Smooth muscle cell of the brain vasculature (primary cell): ENCODE data around the gene ANXA10.
"Not testable (repeated sequence)": the region's sequence is repeated elsewhere in the genome, so short reads cannot be mapped to it uniquely, and the experiment has no call there.

Source experiments
- DNase-seq: peaks from one replicate; pipeline ENCODE4 v3.0.0-alpha.2; 2012; ENCODE audit warnings: low read depth, low spot score

The ANXA10 gene

DNA sequence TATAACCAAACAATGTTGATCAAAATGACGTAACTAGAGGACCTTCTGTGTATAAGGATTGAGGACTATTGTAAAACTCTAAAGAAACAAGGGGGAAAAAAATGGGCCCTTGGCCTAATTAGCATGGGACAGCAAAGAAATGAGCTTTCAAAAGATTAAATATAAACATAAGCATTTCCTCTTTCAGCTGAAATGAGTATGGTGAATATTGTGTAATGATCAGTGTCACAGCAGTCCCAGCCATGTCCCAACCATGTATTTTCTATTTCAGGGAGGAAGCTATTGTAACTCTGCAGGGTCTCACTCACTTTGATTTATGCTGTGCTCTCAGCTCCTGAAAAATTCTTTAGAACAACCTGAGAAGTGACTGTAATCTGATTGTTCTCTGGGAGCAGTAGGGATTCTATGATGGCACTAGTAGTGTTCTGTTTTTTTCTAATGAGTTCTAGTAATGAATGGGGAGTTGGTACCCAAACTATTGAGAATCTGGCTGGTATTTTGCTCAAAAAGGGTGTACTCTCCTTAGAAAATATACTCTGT is 25.8 kb downstream of the ANXA10 start:
- DNase-seq: no peak

DNA sequence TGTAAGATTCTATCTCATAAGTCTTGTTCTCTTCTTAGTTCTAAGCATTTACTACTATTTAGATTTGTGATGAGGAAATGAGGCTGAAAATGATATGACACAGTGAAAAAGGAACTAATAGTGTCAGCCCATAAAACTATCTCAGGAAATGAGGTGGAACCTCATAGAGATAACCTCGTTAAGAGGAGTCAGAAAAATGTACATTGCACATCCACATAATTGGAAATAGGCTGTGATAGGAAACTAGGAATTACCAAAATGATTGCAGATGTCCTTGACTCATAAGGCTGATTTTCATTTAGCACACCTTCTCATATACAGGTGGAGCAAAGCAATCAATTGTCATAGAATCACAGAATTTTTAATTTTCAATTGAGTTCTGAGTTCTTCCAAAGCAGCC is 26.8 kb downstream of the ANXA10 start:
- DNase-seq: no peak

DNA sequence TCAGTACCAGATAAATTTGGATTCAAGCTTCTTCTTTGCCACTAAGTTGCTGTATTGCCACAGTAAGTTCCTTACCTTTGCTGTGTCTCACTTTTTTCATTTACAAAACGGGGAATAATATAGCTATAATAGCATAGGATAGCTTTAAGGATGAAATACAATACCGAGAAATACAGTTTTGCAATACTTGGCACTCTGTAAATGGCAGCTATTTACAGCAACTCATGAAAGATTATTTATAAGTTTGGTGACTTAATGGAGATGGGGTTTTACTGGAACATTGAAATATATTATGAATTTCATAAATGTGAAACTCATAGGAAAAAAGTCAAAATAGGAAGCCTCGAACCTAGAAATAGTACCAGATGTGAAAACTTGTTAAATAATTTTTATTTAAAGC is 27.6 kb downstream of the ANXA10 start:
- DNase-seq: no peak

DNA sequence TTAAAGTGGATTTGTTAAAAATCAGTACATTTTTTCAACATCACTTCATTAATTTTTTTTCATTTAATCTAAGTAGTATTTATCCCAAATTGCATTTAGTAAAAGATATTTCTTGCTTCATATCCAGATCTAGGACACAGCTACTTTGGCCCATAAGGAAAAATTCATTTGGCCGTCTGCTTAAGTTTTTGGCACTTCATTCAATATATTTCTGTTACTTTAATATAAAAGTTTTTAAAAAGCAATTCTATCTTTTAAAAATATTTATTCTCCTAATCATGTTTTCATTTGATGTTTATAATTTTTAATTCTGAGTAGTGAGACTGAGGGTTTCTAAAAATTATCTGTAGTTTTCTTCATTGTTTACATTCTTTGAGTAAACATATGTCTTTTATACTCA is 28.5 kb downstream of the ANXA10 start:
- no peak for DNase-seq

DNA sequence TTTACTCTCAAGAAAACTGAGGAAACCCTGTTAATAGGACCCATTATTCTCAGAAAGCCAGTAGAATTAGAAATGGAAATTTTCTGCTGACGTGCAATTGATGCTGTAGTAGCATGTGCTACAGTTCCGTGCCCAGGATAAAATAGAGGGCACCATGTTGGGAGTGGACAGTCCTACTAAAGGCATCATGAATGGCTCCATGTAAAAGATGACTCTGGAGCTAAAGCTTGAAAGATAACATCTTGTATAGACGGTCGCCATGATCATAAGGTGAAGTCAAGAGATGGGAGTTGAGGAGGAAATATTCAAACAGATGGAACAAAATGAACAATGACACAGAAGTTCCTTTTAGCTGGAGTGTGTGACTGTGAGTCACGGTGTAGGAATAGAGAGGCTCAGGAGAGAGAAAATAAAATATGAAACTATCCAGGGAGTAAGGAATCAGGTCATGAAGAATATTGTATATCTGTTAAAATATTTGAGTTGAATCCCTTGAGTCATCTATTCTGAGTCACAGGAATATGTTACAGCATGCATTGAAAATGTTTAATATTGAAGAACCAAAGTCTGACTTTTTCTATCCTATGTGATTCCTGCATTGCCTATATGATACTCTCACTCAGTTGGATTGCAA is 31.8 kb downstream of the ANXA10 start:
- DNase-seq: no peak

DNA sequence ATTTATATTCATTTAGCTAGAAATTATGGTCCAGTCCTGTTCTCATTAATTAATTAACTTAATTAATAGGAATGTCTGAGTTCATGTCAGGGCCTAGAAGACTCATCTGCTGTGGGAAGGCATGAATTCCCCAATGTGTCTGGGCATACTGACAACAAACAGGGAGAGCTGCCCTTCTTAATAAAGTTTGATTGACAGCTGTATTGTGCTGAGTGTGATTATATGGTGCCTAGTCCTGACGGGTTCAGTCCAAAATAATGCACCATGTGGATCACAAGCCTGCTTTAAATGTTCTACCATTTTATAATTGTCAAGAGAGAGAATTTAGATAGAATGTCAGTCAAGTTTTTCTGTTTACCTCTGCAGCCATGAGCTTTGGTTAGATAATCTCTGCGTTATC is 34.6 kb downstream of the ANXA10 start:
- no peak for DNase-seq

DNA sequence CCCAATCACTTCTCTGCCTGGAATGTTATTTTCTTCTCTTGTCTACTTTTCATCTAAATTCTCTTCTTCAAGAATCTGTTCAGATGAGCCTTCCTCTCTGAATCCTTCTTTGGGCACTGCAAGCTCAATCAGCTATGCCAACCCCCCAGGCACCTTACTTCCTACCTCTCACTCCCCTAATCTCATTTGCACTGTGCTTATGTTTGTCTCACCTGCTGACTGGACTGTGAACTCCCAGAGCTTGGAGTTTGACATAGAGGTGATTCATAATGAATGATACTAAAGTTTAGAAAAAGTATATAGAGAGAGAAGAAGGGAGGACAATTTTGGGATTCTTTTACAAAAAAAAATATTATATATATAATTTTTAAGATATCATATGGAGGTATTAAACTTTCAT is 36.3 kb downstream of the ANXA10 start:
- DNase-seq: no peak

DNA sequence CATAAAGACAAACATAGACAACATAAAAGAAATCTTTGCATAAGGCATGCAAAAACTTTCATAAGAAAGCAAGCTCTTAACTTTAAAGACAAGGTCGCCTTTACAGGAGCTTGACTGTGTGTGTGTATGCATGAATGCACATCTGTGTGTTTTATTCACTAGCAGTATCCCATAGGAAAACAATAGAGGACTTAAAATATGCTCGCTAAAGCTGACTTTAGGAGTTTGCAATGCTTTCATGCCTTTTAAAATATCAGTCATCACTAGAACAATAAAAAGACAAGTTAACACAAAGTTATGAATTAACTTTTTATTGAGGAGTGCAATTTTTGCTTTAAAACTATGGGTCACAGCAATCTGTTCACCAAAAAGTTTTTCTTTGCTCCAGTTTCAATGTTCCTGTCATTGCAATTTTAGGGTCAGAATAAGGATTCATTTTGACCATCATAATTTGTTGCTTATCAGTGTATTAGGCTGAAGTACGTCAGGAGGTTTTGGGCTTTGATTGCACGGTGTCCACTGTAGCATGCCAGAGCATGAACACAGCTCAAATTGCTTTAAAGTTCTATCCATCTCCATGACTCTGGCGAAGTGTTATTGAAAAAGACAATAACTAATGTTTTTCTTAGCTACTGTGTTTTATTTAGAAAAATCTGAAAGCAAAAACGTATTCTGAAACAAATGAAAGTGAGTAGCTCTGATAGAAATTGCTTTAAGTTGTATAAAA is 36.9 kb downstream of the ANXA10 start:
- no peak for DNase-seq

DNA sequence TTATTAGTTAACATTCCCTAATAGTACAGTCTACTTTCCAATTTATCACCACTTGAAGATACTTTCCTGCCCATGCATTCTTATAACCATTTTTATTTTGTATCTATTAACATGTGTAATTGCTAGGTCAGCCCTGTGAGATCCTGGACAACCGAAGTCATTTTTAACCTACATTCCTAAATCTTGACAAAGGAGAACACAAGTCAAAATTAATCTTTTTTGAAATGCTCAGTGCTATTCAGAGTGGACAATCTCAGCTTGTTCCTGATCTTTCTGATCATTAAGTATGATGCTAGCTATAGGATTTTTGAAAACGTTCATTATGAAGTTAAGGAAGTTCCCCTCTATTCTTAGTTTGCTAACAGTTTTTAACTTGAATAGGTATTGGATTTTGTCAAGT is 37.5 kb downstream of the ANXA10 start:
- DNase-seq: no peak

DNA sequence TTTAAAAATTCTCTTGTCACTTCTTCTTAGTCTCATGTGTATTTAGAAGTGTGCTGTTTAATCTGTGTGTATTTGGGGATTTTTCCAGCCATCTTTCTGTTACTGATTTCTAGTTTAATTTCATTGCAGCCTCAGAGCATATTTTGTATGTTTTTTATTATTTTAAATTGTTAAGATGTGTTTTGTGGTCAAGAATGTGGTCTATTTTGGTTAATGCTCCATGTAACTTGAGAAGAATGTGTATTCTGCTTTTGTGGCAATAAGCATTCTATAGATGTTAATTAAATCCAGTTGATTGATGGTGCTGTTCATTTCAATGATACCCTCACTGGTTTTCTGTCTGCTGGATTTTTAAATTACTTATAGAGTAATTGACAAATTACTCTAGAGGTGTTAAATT is 38.9 kb downstream of the ANXA10 start:
- no peak for DNase-seq

DNA sequence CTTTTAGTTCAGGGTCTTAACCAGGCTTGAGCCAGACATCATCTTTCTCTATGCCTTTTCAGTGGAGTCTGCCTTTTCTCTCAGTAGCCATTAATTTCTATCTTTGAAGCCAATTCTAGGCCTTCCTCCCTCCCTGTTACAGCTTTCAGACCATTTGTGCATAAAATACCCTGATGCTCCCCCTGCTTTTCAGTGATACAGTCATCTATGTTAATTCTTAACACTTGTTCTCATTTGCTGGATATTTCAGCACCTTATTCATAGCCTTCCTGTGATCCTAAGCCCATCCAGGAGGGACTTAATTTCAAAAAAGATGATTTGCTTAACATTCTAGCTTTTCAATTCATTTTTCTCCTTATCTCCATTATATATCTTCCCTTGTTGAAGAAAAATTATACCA is 42.3 kb downstream of the ANXA10 start:
- no peak for DNase-seq

DNA sequence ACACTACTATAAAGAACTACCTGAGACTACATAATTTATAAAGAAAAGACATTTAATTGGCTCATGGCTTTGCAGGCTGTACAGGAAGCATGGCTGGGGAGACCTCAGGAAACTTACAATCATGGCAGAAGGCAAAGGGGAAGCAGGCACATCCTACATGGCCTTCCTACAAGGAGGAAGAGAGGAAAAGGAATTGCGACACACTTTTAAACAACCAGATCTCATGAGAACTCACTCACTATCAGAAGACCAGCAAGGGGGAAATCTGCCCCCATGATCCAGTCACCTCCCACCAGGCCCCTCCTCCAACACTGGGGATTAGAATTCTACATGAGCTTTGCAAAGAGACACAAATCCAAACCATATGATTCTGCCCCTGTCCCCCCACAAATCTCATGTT is 43.5 kb downstream of the ANXA10 start:
- not testable (repeated sequence) for DNase-seq

DNA sequence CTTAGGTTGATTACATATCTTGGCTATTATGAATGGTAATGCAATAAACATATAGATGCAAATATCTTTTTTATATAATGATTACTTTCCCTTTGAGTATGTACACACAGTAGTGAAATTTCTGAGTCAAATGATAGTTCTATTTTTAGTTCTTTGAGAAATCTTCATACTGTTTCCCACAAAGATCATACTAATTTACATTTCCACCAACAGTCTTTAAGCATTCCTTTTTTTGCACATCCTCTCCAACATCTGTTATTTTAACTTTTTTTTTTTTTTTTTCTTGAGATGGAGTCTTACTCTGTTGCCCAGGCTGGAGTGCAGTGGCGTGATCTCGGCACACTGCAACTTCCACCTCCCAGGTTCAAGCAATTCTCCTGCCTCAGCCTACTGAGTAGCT is 45.4 kb downstream of the ANXA10 start:
- DNase-seq: not testable (repeated sequence)

DNA sequence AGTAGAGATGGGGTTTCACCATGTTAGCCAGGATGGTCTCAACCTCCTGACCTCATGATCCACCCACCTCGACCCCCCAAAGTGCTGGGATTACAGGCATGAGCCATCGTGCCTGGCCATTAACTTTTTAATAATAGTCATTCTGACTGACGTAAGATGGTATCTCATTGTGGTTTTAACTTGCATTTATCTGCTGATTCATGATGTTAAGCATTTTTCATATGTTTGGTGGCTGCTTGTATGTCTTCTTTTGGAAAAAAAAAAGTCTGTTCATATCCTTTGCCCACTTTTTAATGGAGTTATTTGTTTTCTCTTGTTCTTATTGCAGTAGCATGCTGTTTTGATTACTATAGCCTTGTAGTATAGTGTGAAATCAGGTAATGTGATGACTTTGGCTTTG is 45.8 kb downstream of the ANXA10 start:
- DNase-seq: no peak

DNA sequence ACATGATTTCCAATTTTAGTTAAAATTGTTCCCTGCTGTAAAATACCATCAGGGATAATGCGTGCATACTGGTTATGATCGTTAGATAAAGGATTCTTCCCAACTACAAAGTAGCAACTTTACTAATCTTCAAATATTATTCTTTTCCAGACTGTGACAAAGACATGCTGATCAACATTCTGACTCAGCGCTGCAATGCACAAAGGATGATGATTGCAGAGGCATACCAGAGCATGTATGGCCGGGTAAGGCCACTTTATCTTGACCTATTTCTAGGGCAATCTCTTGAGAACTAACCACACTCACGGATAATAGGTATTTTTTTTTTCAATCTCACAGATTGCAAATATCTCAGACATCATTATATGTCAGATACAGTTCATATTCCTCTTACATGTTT is 47.0 kb downstream of the ANXA10 start:
- no peak for DNase-seq

DNA sequence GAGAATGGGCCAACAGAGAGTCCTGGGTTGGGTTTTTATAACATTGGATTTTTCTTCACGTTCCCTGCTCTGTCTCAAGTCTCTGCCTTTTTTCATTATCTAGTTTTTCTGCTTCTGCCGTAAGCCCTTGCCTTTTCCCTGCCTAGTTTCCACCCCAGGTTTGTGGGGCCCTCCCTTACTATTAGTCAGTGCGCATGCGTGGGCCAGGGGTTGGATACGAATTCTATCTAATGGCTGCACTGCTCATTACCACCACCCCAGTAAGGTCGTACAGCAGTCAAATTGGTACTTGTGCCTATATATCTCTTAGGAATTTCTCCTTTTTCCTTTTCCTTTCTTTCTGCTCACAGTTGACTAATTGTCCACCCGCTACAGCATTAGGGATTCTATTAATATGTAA is 49.4 kb downstream of the ANXA10 start:
- DNase-seq: no peak

DNA sequence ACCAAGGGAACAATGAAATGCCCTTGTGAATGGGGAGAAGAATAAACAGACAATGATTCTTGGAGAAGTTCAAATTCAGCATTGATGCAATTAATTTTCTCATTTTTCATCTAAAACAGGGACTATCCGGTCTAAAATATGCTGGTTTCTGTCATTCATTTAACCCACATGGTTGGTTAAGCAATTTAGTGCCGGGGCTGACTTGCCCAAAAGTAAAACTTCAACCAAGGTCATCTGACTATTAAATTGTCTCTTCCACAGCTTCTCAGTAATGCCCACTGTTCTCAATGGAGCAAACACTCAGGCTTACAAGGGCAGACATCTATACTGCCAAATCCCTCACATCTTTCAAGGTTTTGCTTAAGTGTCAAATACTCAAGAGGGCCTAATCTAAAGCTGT is 51.3 kb downstream of the ANXA10 start:
- DNase-seq: no peak

DNA sequence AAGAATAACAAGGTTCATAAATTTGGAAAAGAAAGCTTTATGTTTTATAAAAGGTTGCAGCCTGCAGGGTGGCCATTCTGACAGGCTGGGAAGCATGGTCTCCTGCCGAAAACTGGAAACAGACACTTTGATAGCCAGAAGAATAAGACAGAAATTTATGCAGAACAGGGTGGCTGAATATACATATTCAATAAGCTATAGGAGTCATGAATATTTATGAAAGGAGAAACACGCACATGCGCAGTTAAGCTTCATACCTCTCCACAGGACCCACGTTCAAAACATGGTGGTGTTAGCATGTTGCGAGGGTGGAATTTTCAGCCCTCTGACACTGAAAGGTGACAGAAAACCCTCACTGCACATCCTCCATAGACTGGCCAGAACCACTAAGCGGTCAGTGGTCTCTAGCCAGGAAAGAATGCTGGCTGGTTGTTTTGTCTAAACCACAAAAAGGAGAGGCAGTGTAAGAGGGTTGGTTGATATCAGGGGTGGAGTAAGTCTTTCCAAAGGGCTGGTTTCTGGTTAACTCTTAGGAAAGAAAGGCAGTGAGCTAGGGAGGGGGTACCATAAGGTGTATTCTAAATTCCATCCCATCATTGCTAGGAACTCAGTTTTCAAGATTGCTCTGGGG is 58.2 kb downstream of the ANXA10 start:
- no peak for DNase-seq

DNA sequence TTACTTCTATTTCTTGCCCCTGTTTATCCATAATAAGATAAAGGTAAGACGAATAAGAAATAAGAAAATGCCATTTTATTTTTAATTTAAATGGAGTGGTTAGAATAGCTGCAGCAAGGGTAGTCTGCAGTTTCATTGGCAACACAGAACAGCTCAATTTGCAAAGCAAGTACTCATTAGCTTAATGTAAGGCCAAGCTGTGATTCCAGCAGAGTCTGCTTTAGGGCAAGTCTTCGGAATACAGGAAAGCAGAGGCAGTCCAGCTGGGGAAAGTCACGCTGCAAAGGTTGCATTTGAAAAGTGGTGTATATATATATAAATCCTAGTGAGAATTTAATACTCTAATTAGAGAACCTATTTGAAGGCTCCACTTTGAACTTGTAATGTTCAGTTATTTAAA is 59.0 kb downstream of the ANXA10 start:
- DNase-seq: no peak

DNA sequence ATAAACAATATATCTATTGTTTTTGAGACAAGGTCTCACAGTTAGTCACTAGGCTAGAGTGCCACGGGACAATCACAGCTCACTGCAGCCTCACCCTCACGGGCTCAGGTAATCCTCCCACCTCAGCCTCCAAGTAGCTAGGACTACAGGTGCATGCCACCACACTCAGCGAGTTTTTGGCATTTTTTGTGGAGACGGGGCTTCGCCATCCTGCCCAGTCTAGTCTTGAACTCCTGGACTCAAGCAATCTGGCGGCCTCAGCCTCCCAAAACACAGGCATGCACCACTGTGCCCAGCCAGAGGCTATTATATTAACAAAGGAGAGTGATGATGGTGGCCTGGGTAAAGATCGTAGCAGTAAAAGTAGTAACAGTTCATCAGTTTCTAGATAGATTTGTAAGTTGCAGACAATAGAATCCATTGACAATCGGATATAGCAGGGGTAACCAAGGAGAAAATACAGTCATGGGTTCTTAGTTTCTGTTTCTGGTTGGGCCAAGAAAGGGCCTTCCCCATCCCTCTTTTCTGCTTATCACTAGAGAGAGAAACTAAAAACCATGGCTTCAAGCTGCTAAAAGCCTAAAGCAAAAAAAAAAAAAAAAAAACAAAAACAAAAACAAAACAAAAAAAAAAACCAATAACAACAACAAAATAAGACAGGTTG is 60.6 kb downstream of the ANXA10 start:
- DNase-seq: no peak

DNA sequence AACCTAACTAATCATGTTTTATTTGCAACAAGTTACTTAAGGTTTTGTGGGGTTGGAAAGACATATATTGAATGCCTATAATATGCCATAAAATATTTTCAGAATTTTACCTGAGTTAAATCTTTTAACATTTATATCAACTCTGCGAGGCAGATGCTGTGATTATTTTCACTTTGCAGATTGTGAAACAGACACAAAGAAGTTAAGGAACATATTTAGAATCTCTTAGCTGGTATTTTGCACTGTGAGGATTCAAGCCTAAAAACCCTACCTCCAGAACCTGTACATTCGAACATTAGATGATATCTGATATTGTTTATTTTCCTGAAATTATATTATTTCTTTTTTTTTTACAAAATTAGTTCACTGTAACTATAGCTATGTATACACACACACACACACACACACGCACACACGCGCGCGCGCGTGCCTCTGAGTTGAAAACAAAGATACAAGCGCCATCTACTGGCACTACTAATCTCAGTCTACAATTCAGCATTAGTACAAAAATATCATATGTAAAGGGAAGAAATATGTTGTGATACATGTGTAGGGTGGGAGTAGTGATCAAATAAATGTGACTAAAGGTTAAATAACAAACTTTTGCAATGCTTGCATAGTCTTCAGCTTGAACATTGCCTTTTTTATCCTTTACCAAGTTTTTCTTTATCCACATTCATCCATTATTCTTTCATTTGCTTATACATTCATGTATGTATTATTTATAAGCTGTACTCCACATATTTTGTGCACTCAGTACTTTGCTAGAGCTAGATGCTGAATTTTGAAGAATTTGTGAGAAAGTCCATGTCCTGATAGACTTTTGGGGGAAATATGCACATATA is 61.5 kb downstream of the ANXA10 start:
- peak; percentile 39 for DNase-seq
